ENCODE results near the gene PSMC6. TPM values are rescaled to one million over a fixed set of nuclear protein-coding genes. Genes with fewer than 3 reads are reported as not detected.

PSMC6 gene
- total and polyA plus RNA-seq, 2 of the 8 experiments (the other 6 are each of a cell fraction or from before 2014, with no cell fraction given): 45.1 to 107 TPM

- no peak overlapping the region for H3K4me3 ChIP-seq (ENCODE audit: extremely low read depth in 1 of 4, insufficient read depth in 2 of 4, low read depth in 3 of 4, low read length in 4 of 4)
- H4K91ac ChIP-seq (replicated peaks; ENCODE audit: insufficient read length, low read length): no peak overlapping the region
- H2AFZ ChIP-seq (ENCODE audit: low read length): no peak overlapping the region
- H2BK5ac ChIP-seq (ENCODE audit: low read depth, low read length): no peak overlapping the region
- no peak overlapping the region for H3K18ac ChIP-seq (ENCODE audit: extremely low read depth, low read length)
- H2BK12ac ChIP-seq (ENCODE audit: low read depth, low read length): no peak overlapping the region
- no peak for TF ChIP-seq SAP30 (IDR thresholded peaks at IDR 0.05; ENCODE audit: insufficient read depth, insufficient replicate concordance, low read length)
- H2BK20ac ChIP-seq (ENCODE audit: low read length): no peak overlapping the region
- no peak overlapping the region for H3K14ac ChIP-seq (ENCODE audit: insufficient read length)
- no peak overlapping the region; the same call in 1 of the 2 replicates for H3K27ac ChIP-seq (ENCODE audit: low read depth, low read length)
- no peak overlapping the region for H2AK5ac ChIP-seq (ENCODE audit: low read depth, low read length)
- H3K23ac ChIP-seq (ENCODE audit: insufficient read length): no peak overlapping the region
- ChIA-PET CTCF (ENCODE audit: partially characterized antibody) (interaction anchor here (0.6 kb wide), 1 partner anchor 19 kb away, joined by 3 read pairs; no protein-coding TSS in a partner anchor), POLR2A (ENCODE audit: partially characterized antibody) (interaction anchor here (1.6 kb wide), 1 partner anchor 16 kb away, joined by 6 read pairs; the partner anchor contains the start of gene PSMC6)
- H3K4me1 ChIP-seq (replicated peaks in 1 of 4; ENCODE audit: control insufficient read depth in 3 of 4, insufficient read depth in 4 of 4, low read length in 3 of 4): peaks cover 0 to 6% (median under 1%) of the 10 kb centered on the region in 4 experiments; a peak in 3 of 7 replicates
- H3K56ac ChIP-seq (replicated peaks; ENCODE audit: insufficient read length, low read depth, low read length): no peak overlapping the region
- H2BK15ac ChIP-seq (ENCODE audit: low read length): no peak overlapping the region
- H2BK120ac ChIP-seq (replicated peaks; ENCODE audit: low read depth, low read length): no peak overlapping the region
- no peak overlapping the region for H3K9ac ChIP-seq (replicated peaks in 1 of 4; ENCODE audit: extremely low read depth in 1 of 4, low read depth in 3 of 4, low read length in 3 of 4)
- DNase-seq (ENCODE audit: low read depth in 1 of 2, low spot score in 2 of 2): no peak
- H3K79me1 ChIP-seq (ENCODE audit: low read depth, low read length): peaks cover under 1% of the 10 kb centered on the region; the same call in 1 of the 2 replicates
- 93% methylated on average over 7 of the region's 7 CpGs; no CpG with 5 or more reads in 1 of the 2 experiments for WGBS, 2 experiments (ENCODE audit: extremely low coverage in 1 of 2, insufficient coverage in 1 of 2, insufficient read length in 1 of 2, insufficient replicate concordance in 2 of 2, low coverage in 1 of 2, low lambda C conversion rate in 2 of 2, missing lambda C conversion rate in 1 of 2)
- no peaks in the 10 kb centered on the region for H3K27me3 ChIP-seq (replicated peaks in 1 of 4; ENCODE audit: control insufficient read depth in 3 of 4, extremely low read depth in 1 of 4, insufficient read depth in 3 of 4, low read length in 3 of 4)
- no peaks in the 10 kb centered on the region for H3K36me3 ChIP-seq (ENCODE audit: control insufficient read depth in 2 of 4, insufficient read depth in 4 of 4, low read length in 3 of 4)
- no peak overlapping the region for H4K5ac ChIP-seq (ENCODE audit: insufficient read length, low read depth, low read length)
- H3K79me2 ChIP-seq (ENCODE audit: control insufficient read depth in 1 of 2, insufficient read depth in 2 of 2, low read length in 2 of 2): peaks cover 0 to 72% of the 10 kb centered on the region in 2 experiments; a peak in 2 of 4 replicates
- no peak overlapping the region for H3K4ac ChIP-seq (replicated peaks; ENCODE audit: insufficient read length, low read depth, low read length)
- no peak overlapping the region for H4K8ac ChIP-seq (ENCODE audit: extremely low read depth, insufficient read depth, low read length)
- no peak for FAIRE-seq
- H3K9me3 ChIP-seq (ENCODE audit: insufficient read depth in 2 of 2, low read depth in 1 of 2, low read length in 1 of 2): no peaks in the 10 kb centered on the region
- H3K4me2 ChIP-seq (ENCODE audit: insufficient read depth in 1 of 2, low read depth in 2 of 2, low read length in 2 of 2): no peak overlapping the region
- peaks cover 6% of the 10 kb centered on the region; the same call in 1 of the 2 replicates for H3K23me2 ChIP-seq (ENCODE audit: low read depth, low read length)
- H4K20me1 ChIP-seq (replicated peaks in 1 of 2; ENCODE audit: control insufficient read depth in 1 of 2, insufficient read depth in 2 of 2, low read length in 2 of 2): peaks cover 5 to 11% of the 10 kb centered on the region in 2 experiments
These were observed 15.8 kb upstream of the PSMC6 start for GRCh38 chr14:52690983-52691760.

Data from H1 (cell line).